GM18858 (cell line): ENCODE measurements around the gene RCOR3.
"Not testable (repeated sequence)": the region's sequence is repeated elsewhere in the genome, so short reads cannot be mapped to it uniquely, and the experiment has no call there.

Experiments used
- ATAC-seq: cut with Tn5 transposase; IDR thresholded peaks from one replicate; pipeline ENCODE4 v1.9.1; 2021; ENCODE audit not compliant: unreplicated experiment

Gene RCOR3

DNA sequence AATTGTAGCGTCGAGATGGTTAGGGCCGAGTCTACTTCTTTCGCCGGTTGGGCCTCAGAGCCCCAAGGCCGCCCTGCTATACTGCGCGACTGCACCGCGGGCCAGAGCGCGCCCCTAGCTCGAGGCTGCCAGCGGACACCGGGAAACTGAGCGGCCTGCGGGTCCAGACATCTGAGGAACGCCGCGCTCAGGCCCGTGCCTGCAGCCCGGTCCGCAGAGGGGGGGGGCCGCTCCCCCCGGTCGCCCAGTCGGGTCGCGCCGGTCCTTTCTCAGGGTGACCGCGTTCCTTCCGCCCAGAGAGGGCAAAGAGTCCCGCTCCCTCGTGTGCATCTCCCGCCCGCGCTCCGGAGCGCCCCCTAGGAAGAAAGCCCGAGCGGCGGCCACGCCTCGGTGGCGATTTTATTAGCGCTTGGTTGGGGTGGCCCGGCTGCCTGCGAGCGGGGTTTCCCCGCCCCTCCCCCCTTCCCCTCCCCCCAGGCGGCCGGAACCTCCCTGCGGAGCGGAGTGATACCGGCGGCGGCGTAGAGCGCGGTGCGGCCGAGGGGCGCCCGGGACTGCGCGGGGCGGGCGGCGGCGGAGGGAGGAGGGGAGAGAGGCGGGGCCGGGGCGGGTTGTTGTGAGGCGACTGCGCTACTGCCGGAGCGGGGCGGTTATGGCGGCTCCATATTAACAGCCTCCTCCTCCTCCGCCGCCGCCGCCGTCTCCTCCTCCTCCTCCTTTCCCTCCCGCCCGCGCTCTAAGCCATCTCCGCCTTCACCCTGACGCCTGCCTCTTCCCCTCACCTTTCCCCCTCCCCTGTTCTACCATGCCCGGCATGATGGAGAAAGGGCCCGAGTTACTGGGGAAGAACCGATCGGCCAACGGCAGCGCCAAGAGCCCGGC lies at the start of gene RCOR3:
Gene RCOR3 (plus strand): TSS at position 611 of the 882 bp plus-strand sequence. CDS start 195 bp downstream, at position 806.
- peak; percentile 61 for ATAC-seq

- no peak for ATAC-seq
Observed at GRCh38 chr1:211210052-211210451, 49.1 kb upstream of the RCOR3 start.

GRCh38 chr1:211210965-211211364 lies 48.2 kb upstream of the RCOR3 start:
- ATAC-seq: no peak

- no peak for ATAC-seq
Observed at GRCh38 chr1:211213702-211214101, 45.5 kb upstream of the RCOR3 start.

DNA sequence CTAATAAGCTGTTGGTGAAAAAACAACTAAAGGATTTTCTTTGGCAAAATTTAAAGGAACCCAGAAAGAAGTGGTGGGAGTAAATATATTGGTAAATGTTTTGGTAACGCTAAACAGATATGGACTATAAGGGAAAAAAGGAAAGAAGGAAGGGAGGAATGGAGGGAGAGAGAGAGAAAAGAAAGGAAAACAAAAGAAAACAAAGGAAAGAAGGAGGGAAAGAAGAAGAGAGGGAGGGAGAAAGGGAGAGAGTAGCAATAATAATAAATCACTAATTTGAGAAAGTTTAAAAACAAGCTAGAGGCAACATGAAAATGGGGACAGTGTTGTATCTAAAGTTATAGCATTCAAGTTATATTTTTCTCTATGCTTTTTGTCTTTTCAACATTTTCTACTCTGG lies 43.6 kb upstream of the RCOR3 start:
- ATAC-seq: no peak

DNA sequence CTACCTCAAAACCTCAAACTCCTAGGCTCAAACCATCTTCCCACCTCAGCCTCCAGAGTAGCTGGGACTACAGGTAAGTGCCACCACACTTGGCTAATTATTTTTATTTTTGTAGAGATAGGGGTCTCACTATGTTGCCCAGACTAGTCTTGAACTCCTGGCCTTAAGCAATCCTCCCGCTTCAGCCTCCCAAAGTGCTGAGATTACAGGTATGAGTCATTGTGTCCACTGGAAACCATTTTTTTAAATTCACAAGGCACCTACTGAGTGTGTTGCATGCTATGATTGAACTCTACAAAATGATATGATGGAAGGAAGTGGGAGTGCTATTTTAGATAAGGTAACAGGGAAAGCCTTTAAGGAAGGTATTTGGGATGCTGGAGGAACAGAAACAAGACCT lies 41.8 kb upstream of the RCOR3 start:
- no peak for ATAC-seq

GRCh38 chr1:211222469-211223234 lies 36.5 kb upstream of the RCOR3 start:
- not testable (repeated sequence) for ATAC-seq

DNA sequence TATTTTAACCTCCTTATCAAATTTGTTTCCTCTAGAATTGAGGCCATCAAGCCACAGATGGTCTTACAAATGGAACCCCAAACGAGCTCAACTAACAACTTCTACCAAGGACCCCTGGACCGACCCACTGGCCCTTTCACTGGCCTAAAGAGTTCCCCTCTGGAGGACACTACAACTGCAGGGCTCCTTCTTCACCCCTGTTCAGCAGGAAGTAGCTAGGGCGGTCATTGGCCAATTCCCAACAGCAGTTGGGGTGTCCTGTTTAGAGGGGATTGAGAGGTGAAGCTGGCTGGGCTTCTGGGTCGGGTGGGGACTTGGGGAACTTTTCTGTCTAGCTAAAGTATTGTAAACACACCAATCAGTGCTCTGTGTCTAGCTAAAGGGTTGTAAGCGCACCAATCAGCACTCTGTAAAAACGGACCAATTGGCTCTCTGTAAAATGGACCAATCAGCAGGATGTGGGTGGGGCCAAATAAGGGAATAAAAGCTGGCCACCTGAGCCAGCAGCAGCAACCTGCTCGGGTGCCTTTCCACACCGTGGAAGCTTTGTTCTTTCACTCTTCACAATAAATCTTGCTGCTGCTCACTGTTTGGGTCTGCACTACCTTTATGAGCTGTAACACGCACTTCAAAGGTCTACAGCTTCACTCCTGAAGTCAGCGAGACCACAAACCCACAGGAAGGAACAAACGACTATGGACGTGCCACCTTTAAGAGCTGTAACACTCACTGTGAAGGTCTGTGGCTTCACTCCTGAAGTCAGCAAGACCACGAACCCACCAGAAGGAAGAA lies 30.4 kb upstream of the RCOR3 start:
- ATAC-seq: not testable (repeated sequence)

GRCh38 chr1:211229365-211229759 lies 29.8 kb upstream of the RCOR3 start:
- no peak for ATAC-seq

DNA sequence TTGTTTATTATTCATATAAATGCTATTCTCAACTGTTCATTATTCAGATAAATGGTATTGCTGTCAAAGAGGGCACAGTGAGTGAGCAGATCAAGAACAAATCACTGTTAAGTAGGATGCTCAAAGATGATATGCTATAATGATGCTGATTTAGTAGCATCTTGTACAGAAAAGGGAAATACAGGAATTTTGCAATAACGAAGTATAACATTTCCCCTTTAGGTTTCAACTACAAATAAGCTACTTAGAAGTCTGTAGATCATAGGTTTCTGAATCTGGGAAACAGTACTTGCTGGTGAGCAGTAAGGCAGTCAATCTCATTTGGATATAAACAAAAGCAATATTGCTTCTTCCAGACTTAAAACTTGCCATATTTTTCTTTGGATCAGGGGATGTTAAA lies 27.3 kb upstream of the RCOR3 start:
- ATAC-seq: no peak

DNA sequence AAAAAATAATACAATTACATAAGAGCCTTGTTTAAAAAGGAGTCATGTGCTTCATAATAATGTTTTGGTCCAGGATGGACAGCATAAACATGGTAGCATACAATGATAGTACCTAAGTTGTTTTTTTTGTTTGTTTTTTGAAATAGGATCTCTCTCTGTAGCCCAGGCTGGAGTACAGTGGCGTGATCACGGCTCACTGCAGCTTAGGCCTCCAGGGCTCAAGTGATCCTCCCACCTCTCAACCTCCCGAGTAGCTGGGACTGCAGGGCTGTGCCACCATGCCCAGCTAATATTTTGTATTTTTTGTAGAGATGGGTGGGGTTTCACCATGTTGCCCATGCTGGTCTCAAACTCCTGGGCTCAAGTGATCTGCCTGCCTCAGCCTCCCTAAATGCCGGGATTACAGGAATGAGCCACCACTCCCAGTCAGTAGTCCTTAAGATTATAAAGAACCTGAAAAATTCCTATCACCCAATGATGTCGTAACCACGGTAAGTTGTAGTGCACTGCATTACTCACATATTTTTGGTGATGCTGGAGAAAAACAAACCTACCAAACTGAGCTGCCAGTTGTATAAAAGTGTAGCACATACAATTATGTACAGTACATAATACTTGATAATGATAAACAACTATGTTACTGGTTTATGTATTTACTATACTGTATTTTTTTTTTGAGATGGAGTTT lies 22.4 kb upstream of the RCOR3 start:
- ATAC-seq: no peak

GRCh38 chr1:211237579-211237978 lies 21.6 kb upstream of the RCOR3 start:
- ATAC-seq: no peak

GRCh38 chr1:211240567-211240966 lies 18.6 kb upstream of the RCOR3 start:
- not testable (repeated sequence) for ATAC-seq

- ATAC-seq: no peak
Observed at GRCh38 chr1:211241071-211241470, 18.1 kb upstream of the RCOR3 start.

DNA sequence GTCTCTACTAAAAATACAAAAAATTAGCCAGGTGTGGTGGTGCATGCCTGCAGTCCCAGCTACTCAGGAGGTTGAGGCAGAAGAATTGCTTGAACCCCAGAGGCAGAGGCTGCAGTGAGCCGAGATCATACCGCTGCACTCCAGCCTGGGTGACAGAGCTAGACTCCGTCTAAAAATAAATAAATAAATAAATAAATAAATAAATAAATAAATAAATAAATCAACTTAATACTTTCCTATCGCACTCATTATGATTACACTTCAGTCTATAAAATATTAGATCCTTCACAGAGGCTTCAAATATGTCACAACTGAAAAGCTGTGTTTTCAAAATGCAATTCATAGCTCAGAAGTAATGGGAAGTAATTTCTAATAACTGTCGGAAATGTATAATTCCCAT lies 15.5 kb upstream of the RCOR3 start:
- not testable (repeated sequence) for ATAC-seq

GRCh38 chr1:211246583-211246982 lies 12.6 kb upstream of the RCOR3 start:
- ATAC-seq: not testable (repeated sequence)

DNA sequence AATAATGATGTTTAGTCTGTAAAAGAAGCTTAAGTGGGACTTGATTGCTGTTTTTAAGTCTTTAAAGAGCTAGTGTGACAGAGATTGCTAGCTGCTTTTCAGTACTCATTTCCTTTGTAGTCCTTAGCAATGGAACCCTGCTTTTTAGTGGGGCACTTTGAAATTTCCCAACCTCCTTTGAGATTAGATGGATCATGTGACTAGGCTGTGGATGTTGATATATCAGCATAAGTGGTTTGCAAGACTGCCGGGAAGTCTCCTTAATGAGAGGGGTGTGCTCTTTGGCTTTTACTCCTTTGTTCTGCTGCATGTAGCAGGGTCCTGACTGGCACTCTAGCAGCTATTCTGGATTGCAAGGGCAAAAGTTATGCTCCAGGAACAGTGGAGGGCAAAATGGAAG lies 11.2 kb upstream of the RCOR3 start:
- ATAC-seq: no peak

GRCh38 chr1:211249611-211250010 lies 9.6 kb upstream of the RCOR3 start:
- not testable (repeated sequence) for ATAC-seq

DNA sequence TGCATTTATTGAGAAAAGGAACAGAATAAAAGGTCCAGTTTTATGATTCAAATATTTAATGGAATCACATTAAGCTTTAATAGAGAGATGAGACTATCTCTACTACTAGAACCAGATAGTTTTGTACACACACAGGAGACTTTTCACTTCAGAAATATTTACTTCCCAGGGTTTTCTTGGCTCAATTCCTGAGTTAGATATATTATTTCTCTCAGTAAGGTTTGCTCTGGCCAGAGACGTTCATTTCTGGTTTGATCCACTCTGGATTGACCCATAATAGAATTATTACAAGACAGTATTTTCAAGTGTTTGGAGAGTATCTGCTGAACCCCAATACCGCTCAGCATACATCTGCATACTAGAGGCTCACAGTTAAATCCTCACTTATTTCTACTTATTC lies 1.3 kb upstream of the RCOR3 start:
- ATAC-seq: no peak

- ATAC-seq: no peak
Observed at GRCh38 chr1:211258310-211258755, 833 bp upstream of the RCOR3 start.
